GM12801 (cell line): Measurements from ENCODE around the gene SERINC5.

Experiments
- TF ChIP-seq, protein P1 (sequence below): IDR thresholded peaks from one replicate; pipeline ENCODE4 v1.5.1; 2011; ENCODE audit warnings: control low read depth; ENCODE audit not compliant: insufficient read length; ENCODE audit errors: extremely low read depth

Gene SERINC5

DNA sequence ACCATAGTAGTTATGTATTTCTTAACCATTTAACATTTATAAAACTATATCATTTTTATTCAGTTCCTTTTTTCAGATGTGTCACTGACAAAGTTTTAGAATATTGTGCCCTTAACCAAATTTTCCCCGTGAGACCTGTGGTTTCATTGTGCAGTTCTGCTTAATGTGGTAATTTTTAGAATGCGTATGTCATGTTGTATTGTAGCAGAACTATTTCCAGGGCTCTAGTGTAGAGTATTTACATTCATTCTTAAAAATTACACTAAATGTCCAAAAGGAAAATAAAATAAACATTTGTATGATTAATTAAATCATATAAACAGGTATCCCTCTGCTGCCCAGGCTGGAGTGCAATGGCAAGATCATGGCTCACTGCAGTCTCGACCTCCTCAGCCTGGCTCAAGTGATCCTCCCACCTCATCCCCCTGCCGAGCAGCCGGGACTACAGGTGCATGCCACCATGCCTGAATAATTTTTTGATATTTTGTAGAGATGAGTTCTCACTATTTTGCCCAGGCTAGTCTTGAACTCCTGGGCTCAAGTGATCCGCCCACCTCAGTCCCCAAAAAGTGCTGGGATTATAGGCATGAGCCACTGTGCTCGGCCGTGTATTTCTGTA is 15.4 kb downstream of the SERINC5 start:
- TF ChIP-seq, protein P1, sequence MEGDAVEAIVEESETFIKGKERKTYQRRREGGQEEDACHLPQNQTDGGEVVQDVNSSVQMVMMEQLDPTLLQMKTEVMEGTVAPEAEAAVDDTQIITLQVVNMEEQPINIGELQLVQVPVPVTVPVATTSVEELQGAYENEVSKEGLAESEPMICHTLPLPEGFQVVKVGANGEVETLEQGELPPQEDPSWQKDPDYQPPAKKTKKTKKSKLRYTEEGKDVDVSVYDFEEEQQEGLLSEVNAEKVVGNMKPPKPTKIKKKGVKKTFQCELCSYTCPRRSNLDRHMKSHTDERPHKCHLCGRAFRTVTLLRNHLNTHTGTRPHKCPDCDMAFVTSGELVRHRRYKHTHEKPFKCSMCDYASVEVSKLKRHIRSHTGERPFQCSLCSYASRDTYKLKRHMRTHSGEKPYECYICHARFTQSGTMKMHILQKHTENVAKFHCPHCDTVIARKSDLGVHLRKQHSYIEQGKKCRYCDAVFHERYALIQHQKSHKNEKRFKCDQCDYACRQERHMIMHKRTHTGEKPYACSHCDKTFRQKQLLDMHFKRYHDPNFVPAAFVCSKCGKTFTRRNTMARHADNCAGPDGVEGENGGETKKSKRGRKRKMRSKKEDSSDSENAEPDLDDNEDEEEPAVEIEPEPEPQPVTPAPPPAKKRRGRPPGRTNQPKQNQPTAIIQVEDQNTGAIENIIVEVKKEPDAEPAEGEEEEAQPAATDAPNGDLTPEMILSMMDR, result no peak

DNA sequence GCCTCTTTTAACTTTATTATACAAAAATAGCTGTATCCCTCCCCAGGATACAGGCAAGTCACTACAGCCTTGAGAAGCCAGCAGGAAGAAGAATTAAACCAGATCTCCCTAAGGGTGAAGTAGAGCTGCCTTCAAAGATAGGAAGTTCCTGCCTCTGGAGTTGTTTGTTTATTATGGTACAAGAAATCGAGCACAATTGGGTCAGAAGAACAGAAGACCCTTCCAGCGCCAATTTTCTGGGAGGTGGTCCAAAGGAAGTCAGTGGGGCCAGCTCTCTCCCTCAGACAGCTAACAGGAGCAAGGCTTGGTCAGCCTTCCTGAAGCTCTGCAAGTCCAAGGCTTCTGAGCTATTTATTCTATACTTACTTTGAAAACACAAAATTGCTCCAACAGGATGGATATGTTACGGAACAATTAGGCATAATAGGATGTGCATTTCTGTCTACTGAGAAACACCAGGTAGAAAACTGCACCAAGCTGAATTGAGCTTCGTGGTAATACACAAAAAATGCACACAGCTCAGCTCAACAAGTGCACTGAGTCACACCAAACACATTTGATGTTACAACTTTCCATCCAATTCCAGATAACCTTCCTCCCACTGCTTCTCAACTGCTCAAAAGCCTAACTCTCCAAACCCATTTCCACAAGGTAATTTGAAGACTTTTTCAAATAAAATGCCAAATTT is 16.0 kb downstream of the SERINC5 start:
- TF ChIP-seq, protein P1, result no peak

DNA sequence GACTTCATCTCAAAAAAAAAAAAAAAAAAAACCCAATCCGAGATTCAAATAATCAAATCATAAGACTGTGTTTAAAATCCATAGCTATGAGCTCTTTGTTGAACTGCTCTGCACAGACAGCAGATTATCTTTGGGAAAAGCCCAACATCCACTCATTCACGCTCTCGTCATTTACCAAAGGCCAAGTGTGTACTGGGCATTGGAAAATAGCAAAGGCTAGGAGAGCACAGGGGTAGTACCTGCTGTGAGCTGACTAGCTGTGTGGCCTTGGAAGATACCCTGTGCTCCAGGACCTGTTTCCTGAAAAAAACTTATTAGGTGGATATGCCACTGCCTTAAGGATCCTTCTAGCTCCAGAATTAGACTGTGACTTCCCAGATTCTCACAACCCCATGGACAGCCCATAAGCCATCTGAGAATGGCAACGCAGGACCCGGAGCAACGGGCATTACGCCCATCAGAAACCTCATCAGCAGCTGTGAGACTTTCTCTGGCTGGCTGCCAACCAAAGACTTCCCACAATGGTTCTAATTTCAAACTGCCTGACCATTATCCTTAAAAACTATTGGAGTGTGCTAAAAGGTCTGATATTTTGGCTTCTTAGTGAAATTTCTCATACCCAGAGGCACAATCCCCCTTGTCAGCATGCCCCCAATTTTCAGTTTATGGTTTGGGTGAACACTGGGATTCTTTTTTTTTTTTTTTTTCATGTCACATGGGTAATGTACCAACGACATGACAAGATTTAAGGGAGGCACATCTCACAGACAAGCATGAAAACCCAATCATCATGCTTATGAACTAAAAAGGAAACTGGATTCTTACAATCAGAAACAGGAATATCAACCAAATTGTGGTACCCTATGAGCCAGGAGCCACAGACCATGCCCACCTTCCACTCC is 16.8 kb downstream of the SERINC5 start:
- TF ChIP-seq, protein P1, result no peak

DNA sequence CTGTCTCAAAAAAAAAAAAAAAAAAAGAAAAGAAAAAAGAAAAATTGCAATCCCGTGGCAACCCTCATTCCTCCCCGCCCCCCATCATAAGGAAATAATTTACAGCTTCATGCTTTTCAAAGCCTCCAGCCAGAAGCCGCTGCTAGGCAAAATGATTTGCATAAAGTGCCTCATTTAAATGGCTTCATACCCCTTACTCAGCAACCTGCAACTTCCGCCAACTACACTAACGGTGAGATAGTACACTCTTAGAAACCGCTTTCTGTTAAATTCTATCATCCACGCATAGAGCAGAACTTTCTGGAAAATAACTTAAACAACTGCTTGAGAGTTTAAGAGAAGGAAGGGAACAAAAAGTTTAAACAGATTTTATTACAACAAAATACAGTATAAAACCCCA is 17.8 kb downstream of the SERINC5 start:
- TF ChIP-seq, protein P1, result no peak

GRCh38 chr5:80237243-80237642 is 18.6 kb downstream of the SERINC5 start:
- TF ChIP-seq, protein P1, result no peak

DNA sequence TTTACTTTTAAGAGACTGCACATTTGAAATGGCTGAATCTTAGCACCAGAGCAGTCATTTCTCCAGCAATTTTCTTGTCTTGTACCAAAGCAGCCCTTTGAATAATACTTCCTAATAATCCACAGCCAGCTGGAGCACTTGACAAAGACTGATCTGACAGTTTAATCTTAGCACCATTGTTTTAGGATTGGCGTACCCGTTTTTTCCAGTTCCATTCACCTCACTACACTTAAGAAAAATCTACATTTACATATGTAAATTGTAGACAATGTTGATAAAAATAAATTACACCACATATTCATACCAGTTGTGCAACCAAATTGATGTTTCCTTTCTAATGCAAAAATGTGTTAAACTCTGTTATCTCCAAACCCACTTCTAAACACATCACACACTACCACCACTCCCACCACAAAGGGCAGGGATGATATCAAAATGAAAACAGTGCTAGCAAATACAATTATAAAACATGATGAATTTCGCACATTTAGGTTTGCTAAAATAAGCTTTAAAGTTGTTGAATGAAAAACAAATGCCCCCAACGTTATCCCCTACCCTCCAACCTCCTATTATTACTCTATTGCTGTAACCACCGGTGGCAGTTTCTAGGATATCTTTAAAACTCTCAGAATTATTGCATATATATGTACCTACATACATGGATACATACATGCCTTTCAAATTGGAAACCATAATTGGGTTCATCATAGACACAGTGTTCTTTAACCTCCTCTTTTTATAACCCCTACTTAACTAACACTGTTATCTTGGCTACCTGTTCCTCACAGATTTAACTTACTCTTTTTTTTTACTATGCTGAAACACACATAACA is 21.5 kb downstream of the SERINC5 start:
- TF ChIP-seq, protein P1, result no peak

DNA sequence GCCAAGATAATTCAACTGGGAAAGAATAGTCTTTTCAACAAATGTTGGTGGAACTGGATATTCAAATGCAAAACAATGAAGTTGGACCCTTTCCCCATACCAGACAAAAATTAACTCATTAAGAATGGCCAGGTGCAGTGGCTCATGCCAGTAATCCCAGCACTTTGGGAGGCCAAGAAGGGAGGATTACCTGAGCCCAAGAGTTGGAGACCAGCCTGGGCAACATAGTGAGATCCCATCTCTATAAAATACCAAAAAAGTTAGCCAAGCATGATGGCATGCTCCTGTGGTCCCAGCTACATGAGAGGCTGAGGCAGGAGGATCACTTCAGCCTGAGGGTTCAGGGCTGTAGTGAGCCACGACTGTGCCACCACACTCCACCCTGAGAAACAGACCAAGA is 24.2 kb downstream of the SERINC5 start:
- TF ChIP-seq, protein P1, result no peak
